HG03097 (cell line): ENCODE results near the gene FAM131C.

Source experiments
- ATAC-seq: cut with Tn5 transposase; IDR thresholded peaks from one replicate; pipeline ENCODE4 v1.9.1; 2021; ENCODE audit not compliant: unreplicated experiment, low FRiP score

The FAM131C gene

GRCh38 chr1:16018749-16019643 is 54.5 kb downstream of the FAM131C start:
- ATAC-seq, result no peak

DNA sequence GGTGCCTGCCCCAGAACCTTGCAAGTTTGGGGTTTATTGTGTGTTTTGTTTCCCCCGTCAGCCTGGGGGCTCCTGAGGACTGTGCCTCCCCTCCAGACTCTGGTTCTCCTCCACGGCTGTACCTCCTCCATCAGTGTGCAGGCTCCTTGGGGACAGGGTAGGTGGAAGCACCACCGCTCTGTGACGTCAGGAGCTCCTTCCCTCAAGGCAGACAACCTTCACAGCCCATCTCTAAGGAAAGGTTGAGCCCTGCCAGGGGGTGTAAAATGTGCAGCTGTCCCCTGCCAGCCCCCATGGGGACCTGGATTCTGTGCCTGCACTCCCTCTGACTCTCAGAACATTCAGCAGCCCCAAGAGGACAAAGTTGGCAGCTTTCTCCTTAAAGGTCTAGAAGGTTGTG is 55.1 kb downstream of the FAM131C start:
- no peak for ATAC-seq

DNA sequence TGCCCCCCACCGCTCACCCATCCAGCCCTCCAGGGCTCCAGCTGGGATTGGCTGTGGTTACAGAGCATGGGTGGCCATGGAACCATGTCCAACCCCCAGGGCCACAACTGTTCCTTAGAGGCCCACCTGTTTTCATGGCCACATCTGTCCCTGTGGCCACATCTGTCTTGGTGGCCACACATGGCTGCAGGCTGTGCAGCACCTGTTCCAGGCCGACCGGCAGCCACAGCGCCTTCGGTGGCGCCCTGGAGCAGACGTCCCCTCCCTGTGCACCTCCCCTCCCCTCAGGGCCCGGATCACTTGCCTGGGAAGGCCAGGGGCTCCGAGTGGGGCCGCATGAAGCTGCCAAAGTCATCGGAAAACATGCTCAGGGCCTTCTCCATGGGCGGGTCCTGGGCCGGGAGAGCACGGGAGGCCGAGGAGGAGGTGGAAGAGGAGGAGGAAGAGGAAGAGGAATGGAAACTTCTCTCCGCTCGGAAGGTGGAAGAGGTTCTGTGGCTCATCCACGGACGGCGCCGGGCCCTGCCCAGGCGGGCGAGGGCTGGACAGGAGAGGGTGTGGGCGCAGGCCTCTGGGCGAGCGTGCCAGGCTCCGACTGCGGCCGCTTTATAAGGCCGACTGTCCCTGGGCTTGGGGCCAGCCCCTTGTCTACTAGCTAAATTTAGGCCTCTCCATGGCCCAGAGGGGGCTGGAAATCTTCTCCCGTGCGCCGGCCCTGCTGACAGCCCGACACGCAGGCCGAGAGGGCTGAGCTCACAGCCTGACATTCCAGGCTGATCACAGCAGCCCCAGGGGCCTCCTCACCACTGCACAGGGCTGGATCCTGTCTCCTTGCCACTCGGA is 55.8 kb downstream of the FAM131C start, which contains the start of gene HSPB7:
Gene HSPB7, minus strand, starts transcription at position 583 of the 843 bp plus-strand sequence. Its CDS starts 80 bp downstream, at position 503.
- ATAC-seq, result no peak

- no peak for ATAC-seq
Measured at GRCh38 chr1:16017076-16017460, 56.4 kb downstream of the FAM131C start.

GRCh38 chr1:16015960-16016901 is 57.2 kb downstream of the FAM131C start:
- no peak for ATAC-seq

DNA sequence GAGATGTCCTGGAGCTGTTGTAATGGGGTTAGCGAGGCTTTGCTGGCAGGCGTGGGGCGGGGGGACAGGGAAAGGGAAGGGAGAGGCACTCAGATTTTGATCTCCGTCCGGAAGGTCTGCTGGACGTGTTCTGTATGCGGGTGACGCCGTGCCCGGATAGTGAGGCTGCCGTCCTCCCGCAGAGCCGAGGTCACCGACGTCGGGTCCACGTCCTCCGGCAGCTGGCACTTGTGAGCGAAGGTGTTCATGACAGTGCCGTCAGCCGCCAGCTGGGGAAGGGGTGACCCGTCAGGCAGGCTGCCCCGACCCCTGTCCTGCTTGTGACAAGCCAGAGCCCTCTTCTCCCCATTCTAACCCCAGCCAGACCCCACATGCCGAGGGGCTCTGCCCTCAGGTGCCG is 58.0 kb downstream of the FAM131C start:
- no peak for ATAC-seq

- no peak for ATAC-seq
Measured at GRCh38 chr1:16014509-16015482, 58.7 kb downstream of the FAM131C start.

DNA sequence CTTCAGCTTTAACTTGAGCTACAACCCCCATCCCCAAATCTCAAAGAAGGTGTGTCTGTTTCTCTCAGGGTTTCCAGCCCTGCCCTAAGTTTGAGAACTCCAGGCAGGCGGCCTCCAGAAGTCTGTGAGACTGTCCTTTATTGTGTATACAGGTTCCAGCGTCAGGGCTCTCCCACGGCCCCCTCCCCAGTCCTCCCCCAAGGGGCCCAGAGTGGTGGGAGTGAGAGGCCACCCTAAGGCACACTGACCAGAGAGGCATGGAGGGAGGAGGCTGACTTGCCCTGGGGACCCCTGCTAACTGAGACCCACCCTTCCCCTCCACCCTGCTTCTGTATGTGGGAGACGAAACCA is 59.6 kb downstream of the FAM131C start:
- ATAC-seq, result no peak

DNA sequence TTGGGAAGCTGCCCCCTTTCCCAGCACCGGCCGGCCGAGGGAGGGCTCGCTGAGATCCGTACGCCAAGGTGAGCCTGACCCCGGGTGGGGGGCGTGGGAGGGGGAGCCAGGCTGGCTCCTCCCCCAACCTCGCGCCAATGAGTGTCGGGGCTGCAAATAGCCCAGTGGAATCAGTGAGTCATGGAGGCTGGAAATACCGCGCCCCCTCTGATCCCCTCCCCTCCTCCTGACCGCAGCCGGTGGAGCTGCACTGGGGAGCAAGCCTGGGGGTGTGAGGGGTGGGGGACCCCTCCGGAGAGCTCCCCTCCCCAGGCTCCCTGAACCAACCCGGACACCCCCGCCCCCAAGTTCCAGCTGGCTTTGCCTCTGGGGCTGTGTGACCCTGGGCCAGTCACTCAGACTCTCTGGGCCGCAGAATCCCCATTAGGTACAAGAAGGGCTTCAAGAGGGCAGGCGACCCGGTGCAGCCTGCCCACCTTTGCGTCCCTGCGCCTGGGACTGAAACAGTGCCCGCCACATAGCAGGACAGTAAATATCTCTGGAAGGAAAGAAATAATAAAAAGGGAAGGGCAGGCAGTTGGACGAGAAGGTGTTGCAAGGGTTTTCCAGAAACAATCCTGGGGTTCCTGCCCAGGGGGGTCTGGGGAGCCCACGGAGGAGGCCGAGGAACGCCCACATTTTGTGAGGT is 60.1 kb downstream of the FAM131C start:
- ATAC-seq, result no peak

- no peak for ATAC-seq
Measured at GRCh38 chr1:16012590-16013219, 60.7 kb downstream of the FAM131C start.

DNA sequence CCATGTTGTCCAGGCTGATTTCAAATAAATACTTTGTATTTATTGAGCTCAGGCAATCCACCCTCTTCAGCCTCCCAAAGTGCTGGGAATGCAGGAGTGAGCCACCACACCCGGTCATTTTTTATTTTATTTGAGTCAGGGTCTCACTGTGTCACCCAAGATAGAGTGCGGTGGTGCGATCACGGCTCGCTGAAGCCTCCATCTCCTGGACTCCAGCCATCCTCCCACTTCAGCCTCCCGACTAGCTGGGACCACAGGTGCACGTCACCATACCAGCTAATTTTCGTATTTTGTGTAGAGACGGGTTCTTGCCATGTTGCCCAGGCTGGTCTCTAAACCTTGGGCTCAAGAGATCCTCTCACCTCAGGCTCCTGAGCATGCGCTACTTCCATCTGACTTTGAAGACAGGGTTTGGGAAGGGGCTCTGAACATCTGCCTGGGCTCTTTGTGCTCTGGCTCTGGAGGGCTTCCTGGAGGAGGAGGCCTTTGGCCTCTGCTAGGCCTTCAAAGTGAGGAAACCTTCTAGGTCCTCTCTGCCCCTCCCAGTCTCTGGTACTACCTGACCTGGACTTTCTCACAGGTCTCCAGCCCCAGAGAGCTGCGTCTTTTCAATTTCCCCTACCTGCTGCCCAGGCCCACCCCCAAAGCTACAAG is 61.4 kb downstream of the FAM131C start:
- ATAC-seq, result no peak

GRCh38 chr1:16010837-16011236 is 62.6 kb downstream of the FAM131C start:
- no peak for ATAC-seq

DNA sequence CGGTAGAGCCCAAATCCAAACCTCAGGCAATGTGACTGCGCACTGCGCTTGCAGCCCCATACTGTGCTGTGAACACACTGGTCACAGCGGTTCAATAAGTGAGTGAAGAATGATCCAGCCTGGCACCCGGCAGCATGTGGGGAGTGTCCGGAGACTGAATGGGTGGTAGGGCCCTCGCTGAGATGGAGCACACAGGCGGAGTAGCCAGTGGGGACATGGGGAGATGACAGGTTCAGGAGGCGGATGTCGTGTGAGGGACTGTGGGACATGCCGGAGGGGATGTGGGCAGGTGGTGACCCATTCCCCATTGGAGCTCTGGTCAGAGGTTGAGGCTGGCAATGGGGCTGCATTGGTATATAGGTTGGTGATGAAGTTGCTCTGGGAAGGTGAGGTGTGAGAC is 63.8 kb downstream of the FAM131C start:
- no peak for ATAC-seq

GRCh38 chr1:16009030-16009460 is 64.4 kb downstream of the FAM131C start:
- no peak for ATAC-seq
